ENCODE measurements around the gene PROS1.
"Not testable (repeated sequence)": the region's sequence is repeated elsewhere in the genome, so short reads cannot be mapped to it uniquely, and the experiment has no call there.

Gene PROS1

GRCh38 chr3:93936549-93936948 lies 37.1 kb downstream of the PROS1 start:
- no peaks in the 10 kb centered on the region for H3K4me1 Mint-ChIP-seq
- no peak for ATAC-seq
- no peaks in the 10 kb centered on the region for H3K27me3 Mint-ChIP-seq
- no peak for DNase-seq
- no peaks in the 10 kb centered on the region for H3K36me3 Mint-ChIP-seq (ENCODE audit: low read depth)
- no peak overlapping the region for H3K4me3 Mint-ChIP-seq
- no peaks in the 10 kb centered on the region for H3K9me3 Mint-ChIP-seq
- H3K27ac Mint-ChIP-seq = no peak overlapping the region

DNA sequence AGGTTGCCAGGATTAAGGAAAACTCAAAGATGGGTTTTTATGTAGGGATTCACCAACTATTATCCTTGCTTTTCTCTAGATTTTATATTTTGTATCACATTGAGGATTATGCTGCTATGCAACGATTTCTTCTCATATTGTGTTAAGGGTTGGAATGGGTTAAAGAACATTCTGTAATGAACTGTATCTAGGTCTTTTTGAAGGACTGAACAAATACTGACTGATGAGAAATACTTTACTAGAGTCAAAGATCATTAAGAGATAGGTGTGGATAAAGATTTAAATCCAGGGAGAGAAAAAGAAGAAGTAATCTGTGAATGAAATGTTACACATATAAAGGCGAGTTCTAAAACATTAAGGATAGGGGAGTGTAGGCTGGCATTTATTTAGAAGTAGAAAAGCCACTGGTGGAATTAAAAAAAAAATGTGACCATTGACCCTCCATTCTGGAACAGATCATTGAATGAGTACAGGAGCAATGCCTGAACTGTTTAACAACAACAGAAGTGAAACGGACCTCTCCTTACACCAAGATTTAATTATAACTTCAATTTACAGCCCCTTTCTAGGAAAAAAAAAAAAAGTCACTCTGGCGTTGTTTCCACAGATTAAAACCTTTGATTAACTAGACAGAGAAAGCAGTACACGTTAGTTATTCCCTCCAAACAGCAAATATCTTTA lies 39.2 kb downstream of the PROS1 start:
- no peaks in the 10 kb centered on the region for H3K36me3 Mint-ChIP-seq (ENCODE audit: low read depth)
- H3K27me3 Mint-ChIP-seq = no peaks in the 10 kb centered on the region
- no peak for DNase-seq
- no peak for ATAC-seq
- H3K9me3 Mint-ChIP-seq = no peaks in the 10 kb centered on the region
- H3K4me3 Mint-ChIP-seq = no peak overlapping the region
- H3K4me1 Mint-ChIP-seq = no peaks in the 10 kb centered on the region
- no peak overlapping the region for H3K27ac Mint-ChIP-seq

GRCh38 chr3:93931597-93932229 lies 42.0 kb downstream of the PROS1 start:
- no peaks in the 10 kb centered on the region for H3K9me3 Mint-ChIP-seq
- no peaks in the 10 kb centered on the region for H3K27me3 Mint-ChIP-seq
- H3K4me3 Mint-ChIP-seq = no peak overlapping the region
- ATAC-seq (no peak), DNase-seq (no peak)
- no peaks in the 10 kb centered on the region for H3K36me3 Mint-ChIP-seq (ENCODE audit: low read depth)
- H3K4me1 Mint-ChIP-seq = no peaks in the 10 kb centered on the region
- H3K27ac Mint-ChIP-seq = no peak overlapping the region

- ATAC-seq (no peak), DNase-seq (no peak)
- Mint-ChIP-seq H3K27ac (no peak overlapping the region), H3K4me3 (no peak overlapping the region), H3K27me3 (peaks cover 1% of the 10 kb centered on the region), H3K4me1 (no peaks in the 10 kb centered on the region), H3K9me3 (no peaks in the 10 kb centered on the region), H3K36me3 (ENCODE audit: low read depth) (no peaks in the 10 kb centered on the region)
Measured at GRCh38 chr3:93930041-93930440, 43.7 kb downstream of the PROS1 start.

DNA sequence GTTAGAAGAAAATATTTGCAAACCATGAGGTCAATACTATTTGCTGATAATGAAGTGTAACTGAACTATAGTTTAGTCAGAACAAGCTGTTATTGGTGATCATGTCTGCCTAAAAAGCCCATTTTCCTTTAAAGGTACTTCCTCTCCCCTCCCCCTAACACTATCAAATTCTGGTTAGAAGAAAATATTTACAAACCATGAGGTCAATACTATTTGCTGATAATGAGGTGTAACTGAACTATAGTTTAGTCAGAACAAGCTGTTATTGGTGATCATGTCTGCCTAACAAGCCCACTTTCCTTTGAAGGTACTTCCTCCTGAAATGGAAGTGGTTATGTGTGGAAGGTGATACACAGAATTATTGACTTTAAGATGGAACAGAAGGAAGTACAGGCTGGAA lies 46.9 kb downstream of the PROS1 start:
- no peaks in the 10 kb centered on the region for H3K36me3 Mint-ChIP-seq (ENCODE audit: low read depth)

DNA sequence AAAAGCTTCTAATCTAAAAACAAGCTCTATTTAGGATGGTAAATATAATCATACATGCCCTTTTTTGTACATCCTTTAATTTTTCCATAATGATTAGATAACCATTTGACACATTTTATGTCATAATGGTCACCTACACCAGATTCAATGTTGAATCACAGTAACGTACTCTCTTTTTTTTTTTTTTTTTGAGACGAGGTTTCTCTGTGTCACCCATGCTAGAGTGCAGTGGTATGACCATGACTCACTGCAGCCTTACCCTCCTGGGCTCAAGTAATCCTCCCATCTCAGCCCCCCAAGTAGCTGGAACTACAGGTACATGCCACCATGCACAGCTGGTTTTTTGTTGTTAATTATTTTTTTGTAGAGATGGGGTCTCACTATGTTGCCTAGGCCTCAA lies 49.2 kb downstream of the PROS1 start:
- no peaks in the 10 kb centered on the region for H3K36me3 Mint-ChIP-seq (ENCODE audit: low read depth)
- H3K4me1 Mint-ChIP-seq = no peaks in the 10 kb centered on the region
- H3K27ac Mint-ChIP-seq = no peak overlapping the region
- DNase-seq (no peak), ATAC-seq (no peak)
- peaks cover 5% of the 10 kb centered on the region for H3K27me3 Mint-ChIP-seq
- H3K4me3 Mint-ChIP-seq = no peak overlapping the region
- H3K9me3 Mint-ChIP-seq = no peaks in the 10 kb centered on the region

More for the DNA sequence above, 46.9 kb downstream of the PROS1 start:
- ATAC-seq = no peak
- no peaks in the 10 kb centered on the region for H3K9me3 Mint-ChIP-seq
- no peak for DNase-seq
- H3K27me3 Mint-ChIP-seq = peaks cover 2% of the 10 kb centered on the region
- H3K27ac Mint-ChIP-seq = no peak overlapping the region
- H3K4me1 Mint-ChIP-seq = no peaks in the 10 kb centered on the region
- no peak overlapping the region for H3K4me3 Mint-ChIP-seq

DNA sequence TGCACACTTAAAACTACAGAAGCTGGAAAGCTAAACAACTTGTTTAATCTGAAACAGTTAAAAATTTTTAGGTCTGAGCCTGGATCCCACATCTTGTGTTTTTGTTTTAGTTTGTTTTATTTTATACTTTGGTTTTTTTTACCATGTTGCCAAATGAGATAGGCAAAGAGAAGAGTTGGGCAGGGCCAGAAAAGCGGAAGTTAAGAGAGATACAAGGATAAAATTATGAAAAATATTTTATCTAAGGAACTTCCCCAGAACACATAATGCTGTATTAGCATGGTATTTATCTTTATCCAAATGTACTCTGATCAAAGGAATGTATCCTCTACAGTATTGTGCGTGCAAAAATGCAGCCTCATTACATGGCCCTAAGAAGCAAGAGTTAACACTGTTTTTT lies 50.7 kb downstream of the PROS1 start:
- no peaks in the 10 kb centered on the region for H3K4me1 Mint-ChIP-seq
- H3K4me3 Mint-ChIP-seq = no peak overlapping the region
- H3K27me3 Mint-ChIP-seq = peaks cover 5% of the 10 kb centered on the region
- no peaks in the 10 kb centered on the region for H3K36me3 Mint-ChIP-seq (ENCODE audit: low read depth)
- DNase-seq = no peak
- H3K27ac Mint-ChIP-seq = no peak overlapping the region
- no peaks in the 10 kb centered on the region for H3K9me3 Mint-ChIP-seq
- no peak for ATAC-seq

DNA sequence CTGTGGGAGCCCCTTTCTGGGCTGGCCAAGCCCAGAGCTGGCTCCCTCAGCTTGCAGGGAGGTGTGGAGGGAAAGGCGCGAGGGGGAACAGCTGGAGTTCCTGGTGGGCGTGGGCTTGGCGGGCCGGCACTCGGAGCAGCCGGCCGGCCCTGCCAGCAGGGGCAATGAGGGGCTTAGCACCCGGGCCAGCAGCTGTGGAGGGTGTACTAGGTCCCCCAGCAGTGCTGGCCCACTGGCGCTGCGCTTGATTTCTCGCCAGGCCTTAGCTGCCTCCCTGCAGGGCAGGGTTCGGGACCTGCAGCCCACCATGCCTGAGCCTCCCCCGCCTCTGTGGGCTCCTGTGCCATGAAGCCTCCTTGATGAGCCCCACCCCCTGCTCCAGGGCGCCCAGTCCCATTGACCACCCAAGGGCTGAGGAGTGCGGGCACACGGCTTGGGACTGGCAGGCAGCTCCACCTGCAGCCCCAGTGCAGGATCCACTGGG lies 56.1 kb downstream of the PROS1 start:
- not testable (repeated sequence) for DNase-seq; H3K27ac Mint-ChIP-seq; H3K36me3 Mint-ChIP-seq (ENCODE audit: low read depth); H3K9me3 Mint-ChIP-seq; H3K4me1 Mint-ChIP-seq; H3K4me3 Mint-ChIP-seq; H3K27me3 Mint-ChIP-seq; ATAC-seq

DNA sequence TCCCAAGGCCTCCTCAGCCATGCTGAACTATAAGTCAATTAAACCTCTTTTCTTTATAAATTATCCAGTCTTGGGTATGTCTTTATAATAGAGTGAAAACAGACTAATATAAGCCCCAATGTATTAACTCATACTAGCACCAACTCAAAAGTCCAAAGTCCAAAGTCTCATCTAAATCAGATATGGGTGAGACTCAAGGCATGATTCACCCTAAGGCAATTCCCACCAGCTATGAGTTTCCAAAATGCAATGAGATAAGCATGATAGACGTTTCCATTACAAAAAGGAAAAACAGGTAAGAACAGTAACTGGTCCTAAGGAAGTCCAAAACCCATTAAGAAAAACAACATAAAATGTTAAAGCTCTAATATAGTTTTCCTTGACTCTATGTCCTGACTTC lies 60.1 kb downstream of the PROS1 start:
- H3K27me3 Mint-ChIP-seq; H3K36me3 Mint-ChIP-seq (ENCODE audit: low read depth); ATAC-seq; H3K9me3 Mint-ChIP-seq; H3K4me3 Mint-ChIP-seq; DNase-seq; H3K4me1 Mint-ChIP-seq; H3K27ac Mint-ChIP-seq: not testable (repeated sequence)

DNA sequence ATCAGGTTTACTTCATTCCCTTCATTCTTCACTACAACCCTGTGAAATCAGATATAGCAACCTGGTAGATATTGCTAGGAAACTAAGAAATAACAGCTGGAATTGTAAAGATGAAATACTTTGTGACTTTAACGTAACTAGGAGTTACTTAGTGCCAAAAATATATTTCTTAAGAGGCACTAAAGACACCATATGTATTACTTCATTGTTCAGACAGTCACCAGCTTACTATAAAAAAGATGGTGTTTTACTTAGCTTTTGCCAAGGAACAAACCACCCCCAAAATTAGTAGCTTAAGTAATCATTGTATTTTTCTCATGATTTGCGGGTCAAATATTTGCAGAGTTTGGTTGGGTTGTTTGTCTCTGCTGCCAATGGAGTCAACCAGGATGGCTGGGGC lies 62.5 kb downstream of the PROS1 start:
- H3K4me3 Mint-ChIP-seq = no peak overlapping the region
- ATAC-seq (no peak), DNase-seq (no peak)
- no peaks in the 10 kb centered on the region for H3K4me1 Mint-ChIP-seq
- H3K27ac Mint-ChIP-seq = no peak overlapping the region
- no peaks in the 10 kb centered on the region for H3K27me3 Mint-ChIP-seq
- no peaks in the 10 kb centered on the region for H3K36me3 Mint-ChIP-seq (ENCODE audit: low read depth)
- H3K9me3 Mint-ChIP-seq = peaks cover 4% of the 10 kb centered on the region

DNA sequence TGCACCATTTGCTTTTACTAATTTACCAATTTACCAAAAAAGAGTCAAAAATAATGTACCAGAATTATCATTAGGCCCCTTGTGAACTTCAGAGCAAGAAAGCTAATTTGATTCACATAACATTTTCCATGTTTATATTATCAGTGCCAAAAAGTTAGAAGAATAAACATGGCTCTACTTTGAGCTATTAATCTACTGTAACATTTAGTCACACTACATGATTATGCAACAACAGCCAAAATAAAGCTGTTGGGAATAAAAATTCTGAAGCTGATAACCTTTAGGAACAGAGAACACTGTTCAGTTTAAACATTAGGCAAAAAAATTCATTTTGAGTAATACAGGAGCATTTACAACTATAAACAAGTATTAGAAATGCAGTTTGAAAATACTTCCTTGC lies 63.6 kb downstream of the PROS1 start:
- Mint-ChIP-seq H3K9me3 (peaks cover 4% of the 10 kb centered on the region), H3K27ac (no peak overlapping the region), H3K27me3 (no peaks in the 10 kb centered on the region), H3K4me3 (no peak overlapping the region), H3K4me1 (no peaks in the 10 kb centered on the region), H3K36me3 (ENCODE audit: low read depth) (no peaks in the 10 kb centered on the region)
- DNase-seq (no peak), ATAC-seq (no peak)

GRCh38 chr3:93907132-93907531 lies 66.6 kb downstream of the PROS1 start:
- DNase-seq (no peak), ATAC-seq (no peak)
- no peaks in the 10 kb centered on the region for H3K27me3 Mint-ChIP-seq
- H3K4me1 Mint-ChIP-seq = no peaks in the 10 kb centered on the region
- H3K27ac Mint-ChIP-seq = no peak overlapping the region
- no peak overlapping the region for H3K4me3 Mint-ChIP-seq
- no peaks in the 10 kb centered on the region for H3K36me3 Mint-ChIP-seq (ENCODE audit: low read depth)
- H3K9me3 Mint-ChIP-seq = peaks cover 2% of the 10 kb centered on the region

DNA sequence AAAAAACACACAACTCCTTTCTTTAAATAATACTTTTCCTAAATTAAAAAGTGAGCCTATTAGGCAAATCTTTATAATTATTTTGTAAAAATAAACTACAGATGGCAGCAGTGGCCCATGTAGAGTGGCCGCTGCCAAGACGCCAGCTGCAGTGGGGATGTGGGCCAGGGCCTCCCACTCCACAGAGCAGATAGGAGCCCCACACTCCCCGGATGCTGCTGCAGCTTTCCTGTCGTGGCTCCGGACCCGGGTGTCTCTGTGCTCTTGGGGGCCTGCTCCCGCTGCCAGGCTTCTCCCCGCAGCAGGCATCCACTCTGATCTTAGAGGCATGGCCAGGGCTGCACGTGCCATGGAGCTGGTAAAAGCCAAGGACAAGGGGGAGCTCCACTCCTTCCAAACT lies 67.5 kb downstream of the PROS1 start:
- no peak overlapping the region for H3K27ac Mint-ChIP-seq
- H3K36me3 Mint-ChIP-seq (ENCODE audit: low read depth) = no peaks in the 10 kb centered on the region
- H3K27me3 Mint-ChIP-seq = no peaks in the 10 kb centered on the region
- no peaks in the 10 kb centered on the region for H3K4me1 Mint-ChIP-seq
- no peak for DNase-seq
- ATAC-seq = no peak
- no peaks in the 10 kb centered on the region for H3K9me3 Mint-ChIP-seq
- H3K4me3 Mint-ChIP-seq = no peak overlapping the region

- H3K4me3 Mint-ChIP-seq = no peak overlapping the region
- no peak for ATAC-seq
Measured at GRCh38 chr3:93904568-93904967, 69.1 kb downstream of the PROS1 start.

DNA sequence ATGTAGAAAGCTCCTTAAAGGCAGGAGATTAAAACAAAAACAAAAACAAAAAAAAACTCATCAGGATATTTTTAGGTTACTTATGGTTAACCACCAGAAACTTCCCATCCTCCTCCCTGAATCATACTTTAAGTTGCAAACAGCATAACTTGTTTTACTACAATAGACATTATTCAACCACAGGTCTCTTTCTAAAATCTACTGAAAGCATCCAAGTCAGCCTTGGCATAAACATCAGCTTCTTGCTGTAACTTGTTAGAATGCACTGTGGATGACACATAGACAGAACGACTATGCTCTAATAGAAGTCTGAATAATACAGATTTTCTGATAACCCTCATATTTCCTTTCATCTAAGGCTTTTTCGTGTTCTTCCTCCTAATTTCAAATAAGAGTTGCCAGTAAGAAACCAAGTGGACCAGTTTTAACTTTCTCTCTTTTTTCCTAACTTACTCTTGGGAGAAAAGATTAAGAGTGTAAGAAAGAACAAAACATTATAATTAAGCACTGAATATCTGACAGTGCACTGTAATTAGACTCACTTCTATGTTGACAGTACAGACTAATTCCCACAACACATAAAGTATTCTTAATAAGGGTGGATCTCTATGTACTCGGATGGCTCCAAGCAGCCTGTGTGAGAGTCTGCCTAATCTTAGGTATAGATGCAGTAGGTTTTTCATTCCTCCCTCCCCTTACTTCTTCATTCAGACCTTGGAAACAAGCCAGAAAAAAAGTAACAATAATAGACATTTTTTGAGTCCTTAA lies 95.3 kb downstream of the PROS1 start:
- H3K9me3 Mint-ChIP-seq; H3K4me1 Mint-ChIP-seq; H3K27me3 Mint-ChIP-seq; H3K27ac Mint-ChIP-seq; DNase-seq; H3K4me3 Mint-ChIP-seq; ATAC-seq; H3K36me3 Mint-ChIP-seq (ENCODE audit: low read depth): not testable (repeated sequence)

More at GRCh38 chr3:93904568-93904967, 69.1 kb downstream of the PROS1 start:
- no peaks in the 10 kb centered on the region for H3K27me3 Mint-ChIP-seq
- H3K9me3 Mint-ChIP-seq = no peaks in the 10 kb centered on the region
- no peak for DNase-seq
- H3K4me1 Mint-ChIP-seq = no peaks in the 10 kb centered on the region
- no peaks in the 10 kb centered on the region for H3K36me3 Mint-ChIP-seq (ENCODE audit: low read depth)
- H3K27ac Mint-ChIP-seq = no peak overlapping the region
